SU-DHL-6 (cell line): ENCODE data around the gene AQP6.

ENCODE experiments used
- CTCF ChIP-seq: fragments of 200-600 bp; sonication (generic); IDR thresholded peaks from one replicate; pipeline ENCODE4 v1.5.1; 2017; ENCODE audit warnings: antibody characterized with exemption, mild to moderate bottlenecking, low read length, moderate library complexity; ENCODE audit not compliant: insufficient read depth, poor library complexity, severe bottlenecking
- EZH2phosphoT487 ChIP-seq: fragments of 200-600 bp; sonication (generic), shearing (Covaris generic); conservative IDR thresholded peaks from 2 replicates; pipeline ENCODE4 v1.6.1; 2018; ENCODE audit warnings: mild to moderate bottlenecking, antibody characterized with exemption, low read length, moderate library complexity, mixed read lengths

- TF ChIP-seq CTCF (no peak), EZH2phosphoT487 (no peak)
Observed at GRCh38 chr12:49979791-49980190, 7.0 kb downstream of the AQP6 start.
